AG08395 (cell line): Measurements from ENCODE around the gene ZNF699.
"Not testable (repeated sequence)": the region's sequence is repeated elsewhere in the genome, so short reads cannot be mapped to it uniquely, and the experiment has no call there.

Source experiments
- DNase-seq: peaks from one replicate; pipeline ENCODE4 v3.0.0; 2012; ENCODE audit warnings: mixed read lengths, low spot score

The ZNF699 gene

DNA sequence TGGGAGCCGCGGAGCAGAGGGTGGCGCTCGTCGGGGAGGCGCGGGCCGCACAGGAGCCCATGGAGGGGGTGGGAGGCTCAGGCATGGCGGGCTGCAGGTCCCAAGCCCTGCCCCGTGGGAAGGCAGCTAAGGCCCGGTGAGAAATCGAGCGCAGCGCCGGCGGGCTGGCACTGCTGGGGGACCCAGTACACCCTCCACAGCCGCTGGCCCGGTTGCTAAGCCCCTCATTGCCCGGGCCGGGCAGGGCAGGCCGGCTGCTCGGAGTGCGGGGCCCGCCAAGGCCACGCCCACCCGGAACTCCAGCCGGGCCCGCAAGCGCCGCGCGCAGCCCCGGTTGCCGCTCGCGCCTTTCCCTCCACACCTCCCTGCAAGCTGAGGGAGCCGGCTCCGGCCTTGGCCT, 26.2 kb downstream of the ZNF699 start:
- not testable (repeated sequence) for DNase-seq

DNA sequence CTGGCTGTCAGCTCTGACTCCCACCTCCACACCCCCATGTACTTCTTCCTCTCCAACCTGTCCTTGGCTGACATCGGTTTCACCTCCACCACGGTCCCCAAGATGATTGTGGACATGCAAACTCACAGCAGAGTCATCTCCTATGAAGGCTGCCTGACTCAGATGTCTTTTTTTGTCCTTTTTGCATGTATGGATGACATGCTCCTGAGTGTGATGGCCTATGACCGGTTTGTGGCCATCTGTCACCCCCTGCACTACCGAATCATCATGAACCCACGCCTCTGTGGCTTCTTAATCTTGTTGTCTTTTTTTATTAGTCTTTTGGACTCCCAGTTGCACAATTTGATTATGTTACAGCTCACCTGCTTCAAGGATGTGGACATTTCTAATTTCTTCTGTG, 58.4 kb downstream of the ZNF699 start:
- DNase-seq, result no peak

DNA sequence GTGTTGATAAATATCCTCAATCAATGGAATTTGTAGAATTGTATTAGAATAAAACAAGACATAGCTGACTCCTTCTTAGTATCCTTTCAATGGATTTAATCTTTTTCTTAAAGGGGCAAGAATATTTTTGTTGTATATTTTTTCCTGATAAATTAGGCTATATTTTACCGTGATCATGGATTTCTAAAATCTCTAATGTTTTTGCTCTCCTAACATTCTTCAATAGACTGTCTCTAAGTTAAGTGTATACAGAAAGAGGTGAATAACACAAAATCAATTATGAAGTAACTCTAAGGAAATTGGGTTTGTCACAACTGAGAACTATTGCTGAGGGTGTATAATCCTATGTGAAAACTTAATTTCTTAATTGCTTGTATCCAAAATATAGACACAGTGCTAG, 59.0 kb downstream of the ZNF699 start, which contains the start of gene OR7E24:
OR7E24 (plus strand) TSS at position 301 of the 400 bp plus-strand sequence. CDS start 114 bp downstream, outside the sequence.
- DNase-seq, result no peak
